Psoas muscle (tissue), 8 donors: ENCODE measurements around the gene ZNF619. TPM values are rescaled to one million over a fixed set of nuclear protein-coding genes. Genes with fewer than 3 reads are reported as not detected.

Experiments used
- ATAC-seq, 4 donors: fragments of 200-7000 bp; cut with Tn5 transposase; one replicate each; pipeline ENCODE4 v1.9.1; 2020; ENCODE audit warnings: moderate library complexity in 3 of 4, mild to moderate bottlenecking in 2 of 4
- DNase-seq, 2 donors: peaks; one replicate each; pipeline ENCODE4 v3.0.0-alpha.2; 2020
- H3K27ac ChIP-seq: fragments of 200-600 bp; one replicate; pipeline ENCODE4 v1.8.0; 2022
- H3K27me3 ChIP-seq, 3 donors: fragments of 200-600 bp in 1 of 3; one replicate each; pipeline versions ENCODE4 v1.6.1 to v1.8.0; 2013 to 2022; ENCODE audit warnings: low read length in 2 of 3, mild to moderate bottlenecking in 2 of 3, moderate library complexity in 1 of 3; ENCODE audit not compliant: insufficient read depth in 3 of 3
- H3K36me3 ChIP-seq, 2 donors: fragments of 200-600 bp in 1 of 2; one replicate each; pipeline versions ENCODE4 v1.6.1 to v1.8.0; 2013 to 2022; ENCODE audit warnings: low read depth in 1 of 2, mild to moderate bottlenecking in 1 of 2, moderate library complexity in 1 of 2; ENCODE audit not compliant: insufficient read depth in 1 of 2
- H3K4me1 ChIP-seq: fragments of 200-600 bp; one replicate; pipeline ENCODE4 v1.8.0; 2022
- H3K4me3 ChIP-seq: fragments of 200-600 bp; one replicate; pipeline ENCODE4 v1.8.0; 2022; ENCODE audit warnings: mild to moderate bottlenecking
- H3K9me3 ChIP-seq: fragments of 200-600 bp; one replicate; pipeline ENCODE4 v1.8.0; 2022
- WGBS, 3 donors: extraction: QIAGEN DNeasy Blood & Tissue Kit; methylation state at CpG; one replicate each; pipeline versions ENCODE4 v1.1.6 to v1.1.7; 2013; 5-methylcytosine and 5-hydroxymethylcytosine counted together
- intact Hi-C, 2 donors: fragments of 100-400 bp; cut with DNase I; formaldehyde crosslinking; loops; one replicate each; pipeline versions ENCODE4 v1.11.0 to v1.14.2; 2022
- polyA plus RNA-seq, 3 donors: library from polyadenylated mRNA; stranded (reverse); fragments of 200-250 nt; gene quantifications; one replicate each; pipeline ENCODE4 v1.2.3, GENCODE V29; 2013
- total RNA-seq, 4 donors: library from RNA; stranded (reverse); fragmentation: NEBNext Ultra II Directional in 2 of 4; extraction: Animal tissue kit (Norgen Biotek cat#: 25700) in 2 of 4; gene quantifications; one replicate each; pipeline versions ENCODE4 v1.2.1 to v1.2.4, GENCODE V29; 2021 to 2023
- TF ChIP-seq, protein P1 (sequence below): fragments of 200-600 bp; IDR thresholded peaks from one replicate; pipeline ENCODE4 v1.8.0; 2022; ENCODE audit warnings: antibody characterized with exemption
- donor health status: healthy with polysubstance abuse.
- donor health status: DM: no; HTN: no; CAD: no; lungs with moderate emphysema.
- donor health status: Bipolar disorder and iron deficiency.
- donor health status: healthy.
- donor health status: DM: yes; HTN: yes; CAD: no.
- donor health status: DM: no; HTN: no; CAD: no.
- donor health status: DM: no; HTN: no; CAD: no.
- donor health status: DM: yes; HTN: yes; CAD: no.

ZNF619 gene
- total and polyA plus RNA-seq, 7 donors, result 0.82 to 4.9 (median 3.2) TPM

DNA sequence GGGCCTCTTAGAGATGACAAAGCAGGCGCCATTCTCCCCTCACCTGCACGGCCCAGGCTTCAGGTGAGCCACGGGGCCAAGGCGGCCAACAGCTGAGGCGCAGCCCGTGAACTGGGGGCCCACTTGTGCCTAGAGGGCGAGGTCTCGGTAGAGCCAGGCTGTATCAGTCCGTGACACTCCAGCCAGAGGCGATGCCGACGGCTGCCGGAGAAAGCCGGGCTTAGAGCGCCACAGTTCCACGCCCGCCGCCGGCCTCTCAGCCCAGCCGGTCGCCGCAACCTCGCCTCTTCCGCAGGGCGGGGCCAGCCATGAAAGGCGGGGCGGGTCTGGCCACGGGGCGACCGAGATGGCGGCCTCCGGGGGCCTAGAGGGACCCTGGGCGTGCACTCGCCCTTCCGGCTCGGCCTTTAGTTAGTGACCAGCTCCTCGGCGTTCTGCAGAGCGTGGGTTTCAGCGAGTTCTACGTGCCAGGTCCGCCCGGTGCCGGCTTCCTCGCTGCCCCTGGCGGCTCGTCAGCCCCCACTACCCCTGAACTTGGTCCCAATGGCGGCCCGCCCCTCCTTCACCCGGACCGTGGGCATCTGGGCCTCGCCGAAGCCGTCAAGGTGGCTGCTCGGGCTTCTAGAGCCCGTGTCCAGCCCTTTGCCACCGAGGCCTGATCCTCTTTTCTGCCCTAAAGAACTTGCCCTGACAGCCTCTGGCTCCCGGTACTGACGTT is 47.8 kb downstream of the ZNF619 start, which contains the start of gene ZNF621:
ZNF621 (plus strand) TSS at position 393 of the 718 bp plus-strand sequence. CDS start 881 bp downstream, outside the sequence.
- Histone ChIP-seq H3K27me3 (no peaks in the 10 kb centered on the region), H3K36me3 (peaks cover 0 to 38% of the 10 kb centered on the region in 2 donors), H3K9me3 (no peaks in the 10 kb centered on the region), H3K4me1 (peaks cover 3% of the 10 kb centered on the region), H3K27ac (peak within 1 kb of the TSS; percentile 92), H3K4me3 (peak within 1 kb of the TSS; percentile 91)
- TF ChIP-seq, protein P1, sequence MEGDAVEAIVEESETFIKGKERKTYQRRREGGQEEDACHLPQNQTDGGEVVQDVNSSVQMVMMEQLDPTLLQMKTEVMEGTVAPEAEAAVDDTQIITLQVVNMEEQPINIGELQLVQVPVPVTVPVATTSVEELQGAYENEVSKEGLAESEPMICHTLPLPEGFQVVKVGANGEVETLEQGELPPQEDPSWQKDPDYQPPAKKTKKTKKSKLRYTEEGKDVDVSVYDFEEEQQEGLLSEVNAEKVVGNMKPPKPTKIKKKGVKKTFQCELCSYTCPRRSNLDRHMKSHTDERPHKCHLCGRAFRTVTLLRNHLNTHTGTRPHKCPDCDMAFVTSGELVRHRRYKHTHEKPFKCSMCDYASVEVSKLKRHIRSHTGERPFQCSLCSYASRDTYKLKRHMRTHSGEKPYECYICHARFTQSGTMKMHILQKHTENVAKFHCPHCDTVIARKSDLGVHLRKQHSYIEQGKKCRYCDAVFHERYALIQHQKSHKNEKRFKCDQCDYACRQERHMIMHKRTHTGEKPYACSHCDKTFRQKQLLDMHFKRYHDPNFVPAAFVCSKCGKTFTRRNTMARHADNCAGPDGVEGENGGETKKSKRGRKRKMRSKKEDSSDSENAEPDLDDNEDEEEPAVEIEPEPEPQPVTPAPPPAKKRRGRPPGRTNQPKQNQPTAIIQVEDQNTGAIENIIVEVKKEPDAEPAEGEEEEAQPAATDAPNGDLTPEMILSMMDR, result no peak
- intact Hi-C loops, result loop anchor here (1.0 to 10.0 kb wide), 4 partner anchors 71 to 210 kb away; no protein-coding TSS in a partner anchor
- WGBS, 3 donors, result 1% methylated on average over 38 to 59 of the region's 59 CpGs
- ATAC-seq (peak; percentile 99 to 100 (median 100)), DNase-seq (peak; percentile 93 to 96)

DNA sequence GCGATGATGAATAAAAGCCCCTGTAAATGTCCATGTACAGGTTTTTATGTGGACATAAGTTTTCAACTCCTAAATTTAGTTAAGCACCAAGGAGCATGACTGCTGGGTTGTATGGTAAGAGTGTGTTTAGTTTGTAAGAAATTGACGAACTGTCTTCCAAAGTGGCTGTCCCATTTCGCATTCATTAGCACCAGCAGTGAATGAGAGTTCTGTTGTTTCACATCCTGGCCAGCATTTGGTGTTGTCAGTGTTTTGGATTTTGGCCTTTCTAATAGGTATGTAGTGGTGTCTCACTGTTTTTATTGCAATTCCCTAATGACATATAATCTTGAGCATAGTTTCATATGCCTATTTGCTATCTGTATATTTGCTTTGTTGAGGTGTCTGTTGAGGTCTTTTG is 51.5 kb downstream of the ZNF619 start:
- no peak for ATAC-seq
- Histone ChIP-seq H3K27ac (no peak overlapping the region), H3K4me1 (peaks cover 3% of the 10 kb centered on the region), H3K4me3 (no peak overlapping the region), H3K9me3 (no peaks in the 10 kb centered on the region), H3K27me3 (no peaks in the 10 kb centered on the region), H3K36me3 (peaks cover 21 to 75% of the 10 kb centered on the region in 2 donors)
- TF ChIP-seq, protein P1, result no peak
- no peak for DNase-seq
- WGBS, 3 donors, result 94 to 100% (median 98%) methylated on average over 3 of the region's 3 CpGs
- intact Hi-C loops, result loop anchor here in 1 of 2 donors (10.0 kb wide), 1 partner anchor 214 kb away; no protein-coding TSS in a partner anchor

DNA sequence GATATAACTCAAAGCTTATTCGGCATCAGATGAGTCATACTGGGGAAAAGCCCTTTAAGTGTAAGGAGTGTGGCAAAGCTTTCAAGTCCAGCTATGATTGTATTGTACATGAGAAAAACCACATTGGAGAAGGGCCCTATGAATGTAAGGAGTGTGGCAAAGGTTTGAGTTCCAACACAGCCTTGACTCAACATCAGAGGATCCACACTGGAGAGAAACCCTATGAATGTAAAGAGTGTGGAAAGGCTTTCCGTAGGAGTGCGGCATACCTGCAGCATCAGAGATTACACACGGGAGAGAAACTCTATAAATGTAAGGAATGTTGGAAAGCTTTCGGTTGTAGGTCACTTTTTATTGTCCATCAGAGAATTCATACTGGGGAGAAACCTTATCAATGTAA is 55.3 kb downstream of the ZNF619 start:
- no peaks in the 10 kb centered on the region for H3K27me3 ChIP-seq
- intact Hi-C loops, result no loop called here
- H3K36me3 ChIP-seq, result peaks cover 27 to 99% of the 10 kb centered on the region in 2 donors
- no peaks in the 10 kb centered on the region for H3K4me1 ChIP-seq
- DNase-seq, result no peak
- H3K27ac ChIP-seq, result no peak overlapping the region
- no peak for ATAC-seq
- H3K9me3 ChIP-seq, result no peaks in the 10 kb centered on the region
- 96 to 98% (median 96%) methylated on average over 5 of the region's 5 CpGs for WGBS, 3 donors
- TF ChIP-seq, protein P1, result no peak
- no peak overlapping the region for H3K4me3 ChIP-seq

DNA sequence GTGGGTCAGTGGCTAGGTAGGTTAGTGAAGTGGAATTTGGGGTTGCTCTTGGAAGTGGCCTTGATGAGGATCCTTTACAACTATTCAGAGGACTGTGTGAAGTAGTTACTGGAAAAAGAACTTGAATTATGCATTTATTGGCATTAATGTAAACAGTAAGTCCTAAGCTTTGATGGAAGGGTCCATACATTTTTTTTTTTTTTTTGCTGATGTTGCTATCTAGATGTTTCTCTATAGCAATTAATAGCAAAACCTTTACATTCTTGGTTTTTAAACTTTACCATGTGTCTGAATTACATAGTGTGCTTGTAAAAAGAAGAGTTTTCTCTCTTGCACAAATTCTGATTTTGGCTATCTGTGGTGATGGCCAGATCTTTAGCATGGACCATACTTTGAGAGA is 57.4 kb downstream of the ZNF619 start:
- Histone ChIP-seq H3K27me3 (no peaks in the 10 kb centered on the region), H3K4me1 (no peaks in the 10 kb centered on the region), H3K27ac (no peak overlapping the region), H3K4me3 (no peak overlapping the region), H3K36me3 (peaks cover 27 to 98% of the 10 kb centered on the region in 2 donors), H3K9me3 (peaks cover 3% of the 10 kb centered on the region)
- ATAC-seq (no peak), DNase-seq (no peak)
- intact Hi-C loops, result no loop called here
- TF ChIP-seq, protein P1, result no peak

Other genes starting within 250 kb of the ZNF619 start
- 10 to 100 TPM; 60.1 to 75.8 (median 66.8) TPM for gene EIF1B, start 167.4 kb upstream of the ZNF619 start, total RNA-seq
- gene EIF1B, start 167.4 kb upstream of the ZNF619 start, polyA plus RNA-seq, result 100 to 1,000 TPM in 2 of 3 donors, 10 to 100 TPM in 1; 86.1 to 205 (median 103) TPM
- gene ENTPD3, start 89.9 kb upstream of the ZNF619 start, total RNA-seq, result under 1 TPM; 0.27 to 0.54 (median 0.34) TPM
- under 1 TPM; 0.22 to 0.34 (median 0.27) TPM for gene ENTPD3, start 89.9 kb upstream of the ZNF619 start, polyA plus RNA-seq
- gene RPL14, start 19.8 kb upstream of the ZNF619 start, total RNA-seq, result 1,000 to 10,000 TPM; 1,002 to 1,781 (median 1,436) TPM
- 1,000 to 10,000 TPM in 2 of 3 donors, 100 to 1,000 TPM in 1; 997 to 1,819 (median 1,123) TPM for gene RPL14, start 19.8 kb upstream of the ZNF619 start, polyA plus RNA-seq
- 1 to 10 TPM; 1.3 to 2.2 (median 2.1) TPM for gene ZNF620, start 28.9 kb downstream of the ZNF619 start, total RNA-seq
- 1 to 10 TPM; 1.1 to 2.6 (median 1.2) TPM for gene ZNF620, start 28.9 kb downstream of the ZNF619 start, polyA plus RNA-seq
- gene ZNF621, start 47.8 kb downstream of the ZNF619 start, total RNA-seq, result 1 to 10 TPM; 8.8 to 9.8 (median 9.1) TPM
- gene ZNF621, start 47.8 kb downstream of the ZNF619 start, polyA plus RNA-seq, result 1 to 10 TPM; 5.4 to 9.9 (median 7.6) TPM